PC-9 (cell line): ENCODE data around the gene AIG1. TPM values are rescaled to one million over a fixed set of nuclear protein-coding genes. Genes with fewer than 3 reads are reported as not detected.

Source experiments
- BruUV-seq: library from RNA; stranded (reverse); fragments of 400-500 nt; replicated peaks from 2 replicates; lab custom pipeline; 2021; lab: Mats Ljungman, UMichigan
- CTCF ChIA-PET: fragments of 300-600 bp; sonication (Branson Sonifier 250); formaldehyde crosslinking; loops from one replicate; lab custom pipeline; 2022; ENCODE audit warnings: antibody characterized with exemption; lab: Charles Lee
- POLR2A ChIA-PET: fragments of 300-600 bp; sonication (Branson Sonifier 250); formaldehyde crosslinking; loops from one replicate; lab custom pipeline; 2022; ENCODE audit warnings: antibody characterized with exemption; ENCODE audit not compliant: unreplicated experiment; lab: Charles Lee
- DNase-seq, 2 experiments: peaks; one replicate each; pipeline versions ENCODE4 v3.0.0 to v3.0.0-alpha.2; 2015 to 2022; ENCODE audit warnings: mixed read lengths in 1 of 2
- H2AFZ ChIP-seq: fragments of 200-600 bp; sonication (generic); 2 replicates; pipeline ENCODE4 v1.8.1; 2017; ENCODE audit warnings: antibody characterized with exemption
- H3F3A ChIP-seq: fragments of 200-600 bp; sonication (generic); 2 replicates; pipeline ENCODE4 v1.8.1; 2017; ENCODE audit warnings: antibody characterized with exemption, mild to moderate bottlenecking, low read depth; ENCODE audit not compliant: insufficient read depth
- H3K27ac ChIP-seq: fragments of 200-600 bp; sonication (generic); 2 replicates; pipeline ENCODE4 v1.6.1; 2016; ENCODE audit warnings: mixed run types
- H3K27me3 ChIP-seq: fragments of 200-600 bp; sonication (generic); 2 replicates; pipeline ENCODE4 v1.6.1; 2016; ENCODE audit warnings: low read depth, mixed run types; ENCODE audit not compliant: insufficient read depth
- H3K36me3 ChIP-seq: fragments of 200-600 bp; sonication (generic); 2 replicates; pipeline ENCODE4 v1.6.1; 2016; ENCODE audit warnings: low read depth, mixed run types
- H3K4me1 ChIP-seq: fragments of 200-600 bp; sonication (generic); replicated peaks from 2 replicates; pipeline ENCODE4 v1.6.1; 2016; ENCODE audit warnings: mixed run types; ENCODE audit not compliant: insufficient read depth
- H3K4me2 ChIP-seq: fragments of 200-600 bp; sonication (generic); 2 replicates; pipeline ENCODE4 v1.6.1; 2017; ENCODE audit warnings: mixed run types
- H3K4me3 ChIP-seq: fragments of 200-600 bp; sonication (generic); 2 replicates; pipeline ENCODE4 v1.6.1; 2016; ENCODE audit warnings: mixed run types
- H3K79me2 ChIP-seq: fragments of 200-600 bp; sonication (generic); 2 replicates; pipeline ENCODE4 v1.6.1; 2017; ENCODE audit warnings: low read depth, mixed run types
- H3K9me2 ChIP-seq: fragments of 200-600 bp; sonication (generic); 2 replicates; pipeline ENCODE4 v1.8.1; 2017; ENCODE audit warnings: mild to moderate bottlenecking; ENCODE audit not compliant: insufficient read depth
- H3K9me3 ChIP-seq: fragments of 200-600 bp; sonication (generic); 2 replicates; pipeline ENCODE4 v1.8.1; 2016; ENCODE audit warnings: low read depth; ENCODE audit not compliant: insufficient read depth
- H4K20me1 ChIP-seq: fragments of 200-600 bp; sonication (generic); 2 replicates; pipeline ENCODE4 v1.8.1; 2017; ENCODE audit not compliant: insufficient read depth
- EZH2 ChIP-seq: fragments of 200-600 bp; sonication (generic); IDR thresholded peaks from 2 replicates; pipeline ENCODE4 v1.8.0; 2017; ENCODE audit warnings: antibody characterized with exemption, low read depth
- intact Hi-C: fragments of 100-400 bp; cut with micrococcal nuclease; formaldehyde crosslinking; loops from one replicate; pipeline ENCODE4 v1.10.0; 2022; ENCODE audit not compliant: unreplicated experiment
- total RNA-seq: library from RNA; stranded (reverse); gene quantifications from 2 replicates; pipeline ENCODE4 v1.2.3, GENCODE V29; 2021
- TF ChIP-seq, protein P1 (sequence below): fragments of 200-600 bp; sonication (generic); conservative IDR thresholded peaks from 2 replicates; pipeline ENCODE4 v1.6.1; 2017; ENCODE audit warnings: mixed run types, antibody characterized with exemption, mild to moderate bottlenecking, moderate library complexity

AIG1 gene
- total RNA-seq, 1 experiment from 2014 or later: 37.7 TPM

DNA sequence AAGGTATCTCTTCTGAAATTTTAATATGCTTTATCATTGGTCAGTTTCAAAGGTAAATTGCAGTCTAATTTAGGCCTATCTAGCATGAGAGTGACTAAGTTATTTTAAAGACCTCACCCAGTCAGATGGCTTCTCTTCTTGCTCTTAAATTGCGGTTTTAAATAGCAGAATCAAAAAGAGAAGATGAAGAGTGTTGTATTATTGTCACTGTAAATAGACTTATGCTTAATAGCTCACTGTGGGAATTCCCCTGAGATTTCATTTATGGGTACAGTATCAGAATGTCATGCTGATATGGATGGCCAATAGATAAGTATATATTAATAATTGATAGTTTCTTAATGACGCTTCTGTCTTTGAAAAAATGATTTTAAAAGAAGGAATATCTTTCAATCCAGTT, 35.7 kb downstream of the AIG1 start:
- Histone ChIP-seq H3K4me2 (no peak overlapping the region), H3K36me3 (no peaks in the 10 kb centered on the region), H3K27me3 (no peaks in the 10 kb centered on the region), H3K27ac (no peak overlapping the region), H3F3A (no peaks in the 10 kb centered on the region), H3K4me3 (no peak overlapping the region), H3K4me1 (no peaks in the 10 kb centered on the region), H3K79me2 (no peaks in the 10 kb centered on the region), H2AFZ (no peak overlapping the region), H3K9me2 (no peaks in the 10 kb centered on the region), H3K9me3 (no peaks in the 10 kb centered on the region), H4K20me1 (no peaks in the 10 kb centered on the region)
- BruUV-seq: no TSS peak
- CTCF ChIA-PET: no interaction called here
- TF ChIP-seq, protein P1, sequence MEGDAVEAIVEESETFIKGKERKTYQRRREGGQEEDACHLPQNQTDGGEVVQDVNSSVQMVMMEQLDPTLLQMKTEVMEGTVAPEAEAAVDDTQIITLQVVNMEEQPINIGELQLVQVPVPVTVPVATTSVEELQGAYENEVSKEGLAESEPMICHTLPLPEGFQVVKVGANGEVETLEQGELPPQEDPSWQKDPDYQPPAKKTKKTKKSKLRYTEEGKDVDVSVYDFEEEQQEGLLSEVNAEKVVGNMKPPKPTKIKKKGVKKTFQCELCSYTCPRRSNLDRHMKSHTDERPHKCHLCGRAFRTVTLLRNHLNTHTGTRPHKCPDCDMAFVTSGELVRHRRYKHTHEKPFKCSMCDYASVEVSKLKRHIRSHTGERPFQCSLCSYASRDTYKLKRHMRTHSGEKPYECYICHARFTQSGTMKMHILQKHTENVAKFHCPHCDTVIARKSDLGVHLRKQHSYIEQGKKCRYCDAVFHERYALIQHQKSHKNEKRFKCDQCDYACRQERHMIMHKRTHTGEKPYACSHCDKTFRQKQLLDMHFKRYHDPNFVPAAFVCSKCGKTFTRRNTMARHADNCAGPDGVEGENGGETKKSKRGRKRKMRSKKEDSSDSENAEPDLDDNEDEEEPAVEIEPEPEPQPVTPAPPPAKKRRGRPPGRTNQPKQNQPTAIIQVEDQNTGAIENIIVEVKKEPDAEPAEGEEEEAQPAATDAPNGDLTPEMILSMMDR: no peak
- no peak for TF ChIP-seq EZH2
- POLR2A ChIA-PET: no interaction called here
- intact Hi-C loops: no loop called here
- DNase-seq: no peak

DNA sequence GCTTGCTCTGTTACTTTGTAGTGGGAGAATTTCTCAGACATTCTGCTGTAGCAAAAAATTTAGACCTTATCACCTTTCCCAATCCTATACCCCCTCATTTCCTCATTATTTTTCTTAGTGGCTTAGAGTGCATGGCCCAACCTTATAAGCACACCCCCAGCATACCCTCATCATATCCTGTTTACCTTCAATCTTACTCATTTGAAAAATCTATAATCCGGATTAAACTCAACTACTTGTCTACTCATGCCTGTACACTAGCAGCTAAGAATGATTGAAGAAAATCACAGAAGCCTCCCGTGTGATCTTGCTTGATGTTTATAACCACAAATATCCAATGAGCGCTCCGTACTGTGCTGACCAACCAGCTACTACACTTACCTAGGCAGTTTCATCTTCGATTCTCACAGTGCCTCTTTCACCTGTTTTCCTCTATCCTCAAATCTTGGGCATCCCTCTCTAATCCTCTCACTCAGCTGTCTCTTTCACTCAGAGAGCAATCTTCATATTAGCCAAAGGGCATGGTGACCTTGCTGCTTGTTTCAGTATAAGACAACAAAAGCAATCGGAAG, 36.6 kb downstream of the AIG1 start:
- Histone ChIP-seq H3K4me1 (no peaks in the 10 kb centered on the region), H3F3A (no peaks in the 10 kb centered on the region), H3K9me3 (no peaks in the 10 kb centered on the region), H3K27ac (no peak overlapping the region), H3K36me3 (no peaks in the 10 kb centered on the region), H3K4me3 (no peak overlapping the region), H3K4me2 (no peak overlapping the region), H3K9me2 (no peaks in the 10 kb centered on the region), H3K79me2 (no peaks in the 10 kb centered on the region), H4K20me1 (no peaks in the 10 kb centered on the region), H2AFZ (no peak overlapping the region), H3K27me3 (no peaks in the 10 kb centered on the region)
- DNase-seq: no peak
- intact Hi-C loops: no loop called here
- ChIA-PET POLR2A (no interaction called here), CTCF (no interaction called here)
- no peak for TF ChIP-seq EZH2
- TF ChIP-seq, protein P1: no peak
- no TSS peak for BruUV-seq

DNA sequence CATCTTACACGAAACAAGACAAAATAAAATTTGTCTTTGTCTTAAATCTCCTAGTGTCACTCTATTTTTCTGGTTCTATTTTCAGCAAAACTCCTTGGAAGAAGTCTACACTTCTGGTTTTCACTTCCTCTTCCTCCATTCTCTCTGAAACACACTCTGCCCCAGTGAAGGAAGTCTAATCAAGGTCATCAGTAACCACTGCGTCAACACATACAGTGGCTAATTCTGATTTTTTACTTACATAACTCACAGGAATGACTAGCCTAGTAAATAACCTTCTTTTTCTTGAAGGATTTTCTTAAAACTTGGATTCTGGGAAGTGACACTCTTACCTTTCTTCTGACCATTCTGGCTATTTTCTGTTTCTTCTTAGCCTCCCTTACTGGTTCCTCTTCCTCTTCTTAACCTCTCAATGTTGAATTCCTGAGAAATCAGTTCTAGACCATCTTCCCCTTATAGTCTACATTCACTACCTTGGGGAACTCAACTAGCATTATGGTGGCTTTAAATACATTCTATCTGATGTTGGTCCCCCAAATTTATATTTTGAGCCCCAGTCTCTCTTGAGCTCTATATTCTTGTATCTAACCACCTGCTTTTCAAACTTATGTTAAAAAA, 37.5 kb downstream of the AIG1 start:
- no peaks in the 10 kb centered on the region for H3K4me1 ChIP-seq
- no peak overlapping the region for H3K4me2 ChIP-seq
- H3K79me2 ChIP-seq: no peaks in the 10 kb centered on the region
- H2AFZ ChIP-seq: no peak overlapping the region
- TF ChIP-seq EZH2: no peak
- TF ChIP-seq, protein P1: no peak
- no peaks in the 10 kb centered on the region for H3F3A ChIP-seq
- no peak for DNase-seq
- H3K36me3 ChIP-seq: no peaks in the 10 kb centered on the region
- H3K4me3 ChIP-seq: no peak overlapping the region
- H3K9me2 ChIP-seq: no peaks in the 10 kb centered on the region
- ChIA-PET CTCF (no interaction called here), POLR2A (no interaction called here)
- H3K27ac ChIP-seq: no peak overlapping the region
- H4K20me1 ChIP-seq: no peaks in the 10 kb centered on the region
- H3K27me3 ChIP-seq: no peaks in the 10 kb centered on the region
- intact Hi-C loops: no loop called here
- no peaks in the 10 kb centered on the region for H3K9me3 ChIP-seq
- no TSS peak for BruUV-seq
